Neutrophil (primary cell): ENCODE data around the gene GBX1.
A peak's percentile ranks its signal among the peaks of the same experiment; 100 is the strongest.

ENCODE experiments used
- H3K27ac ChIP-seq: fragments of 200-600 bp; sonication (generic); 2 replicates; pipeline ENCODE4 v1.5.1; 2016; ENCODE audit warnings: mild to moderate bottlenecking, moderate library complexity
- H3K27me3 ChIP-seq: fragments of 200-600 bp; sonication (generic); 2 replicates; pipeline ENCODE4 v1.6.0; 2016; ENCODE audit warnings: mild to moderate bottlenecking
- H3K36me3 ChIP-seq: fragments of 200-600 bp; sonication (generic); 2 replicates; pipeline ENCODE4 v1.5.1; 2017
- H3K4me1 ChIP-seq, 2 experiments: fragments of 200-600 bp in 1 of 2; sonication (generic) in 1 of 2; 1 replicate in 1 of 2; 2 replicates in 1 of 2; pipeline versions ENCODE4 v1.5.1 to v1.6.1; 2013 to 2016; ENCODE audit warnings: low read depth in 1 of 2, low read length in 1 of 2, mild to moderate bottlenecking in 1 of 2, moderate library complexity in 1 of 2; ENCODE audit not compliant: control insufficient read depth in 1 of 2, insufficient read depth in 1 of 2
- H3K4me3 ChIP-seq, 2 experiments: fragments of 200-600 bp in 1 of 2; sonication (generic) in 1 of 2; 1 replicate in 1 of 2; 2 replicates in 1 of 2; pipeline ENCODE4 v1.5.1; 2013 to 2016; ENCODE audit warnings: low read depth in 1 of 2, low read length in 1 of 2, mild to moderate bottlenecking in 1 of 2, moderate library complexity in 1 of 2
- H3K9me3 ChIP-seq: fragments of 200-600 bp; sonication (generic); 2 replicates; pipeline ENCODE4 v1.5.1; 2016
- TF ChIP-seq, protein P1 (sequence below): fragments of 200-600 bp; sonication (generic); IDR thresholded peaks from 2 replicates; pipeline ENCODE4 v1.5.1; 2016; ENCODE audit warnings: antibody characterized with exemption

GBX1 gene

DNA sequence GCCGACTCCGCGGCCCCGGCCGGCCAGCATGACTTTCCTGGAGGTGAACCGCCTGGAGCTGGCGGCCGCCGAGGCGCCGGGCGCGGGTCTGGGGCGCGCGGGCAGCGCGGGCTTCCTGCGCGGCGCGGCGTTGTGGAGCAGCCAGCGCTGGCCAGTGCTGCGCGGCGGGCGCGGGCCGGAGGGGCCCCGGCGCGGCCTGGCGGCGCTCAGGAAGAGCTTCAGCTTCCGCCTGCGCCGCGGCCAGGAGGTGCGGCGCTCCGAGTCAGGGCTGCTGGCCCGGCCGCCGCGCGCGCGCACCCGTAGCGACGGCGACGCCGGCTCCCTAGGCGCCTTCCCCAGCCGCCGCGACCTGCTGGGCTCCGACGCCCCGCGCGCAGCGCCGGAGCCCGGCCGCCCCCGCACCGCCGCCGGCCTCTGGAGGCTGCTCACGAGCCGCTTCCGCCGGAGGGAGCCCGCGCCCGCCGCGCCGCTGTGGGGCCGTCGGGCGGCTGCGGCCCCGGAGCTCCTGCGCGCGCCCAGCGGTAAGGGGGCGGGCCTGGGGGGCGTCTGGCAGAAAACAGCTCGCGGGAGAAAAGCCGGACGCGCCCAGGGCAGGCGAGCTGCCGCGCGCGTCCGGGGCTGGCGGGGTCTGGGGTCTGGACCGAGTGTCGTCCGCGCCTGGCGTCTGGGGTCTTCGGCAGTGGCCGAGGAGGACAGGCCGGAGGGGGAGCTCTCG is 52.2 kb downstream of the GBX1 start:
- Histone ChIP-seq H3K4me3 (no peak overlapping the region), H3K36me3 (no peaks in the 10 kb centered on the region), H3K4me1 (peaks cover 0 to 3% of the 10 kb centered on the region in 2 experiments), H3K9me3 (no peaks in the 10 kb centered on the region), H3K27me3 (peaks cover 48% of the 10 kb centered on the region), H3K27ac (no peak overlapping the region)
- TF ChIP-seq, protein P1, sequence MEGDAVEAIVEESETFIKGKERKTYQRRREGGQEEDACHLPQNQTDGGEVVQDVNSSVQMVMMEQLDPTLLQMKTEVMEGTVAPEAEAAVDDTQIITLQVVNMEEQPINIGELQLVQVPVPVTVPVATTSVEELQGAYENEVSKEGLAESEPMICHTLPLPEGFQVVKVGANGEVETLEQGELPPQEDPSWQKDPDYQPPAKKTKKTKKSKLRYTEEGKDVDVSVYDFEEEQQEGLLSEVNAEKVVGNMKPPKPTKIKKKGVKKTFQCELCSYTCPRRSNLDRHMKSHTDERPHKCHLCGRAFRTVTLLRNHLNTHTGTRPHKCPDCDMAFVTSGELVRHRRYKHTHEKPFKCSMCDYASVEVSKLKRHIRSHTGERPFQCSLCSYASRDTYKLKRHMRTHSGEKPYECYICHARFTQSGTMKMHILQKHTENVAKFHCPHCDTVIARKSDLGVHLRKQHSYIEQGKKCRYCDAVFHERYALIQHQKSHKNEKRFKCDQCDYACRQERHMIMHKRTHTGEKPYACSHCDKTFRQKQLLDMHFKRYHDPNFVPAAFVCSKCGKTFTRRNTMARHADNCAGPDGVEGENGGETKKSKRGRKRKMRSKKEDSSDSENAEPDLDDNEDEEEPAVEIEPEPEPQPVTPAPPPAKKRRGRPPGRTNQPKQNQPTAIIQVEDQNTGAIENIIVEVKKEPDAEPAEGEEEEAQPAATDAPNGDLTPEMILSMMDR, result no peak

DNA sequence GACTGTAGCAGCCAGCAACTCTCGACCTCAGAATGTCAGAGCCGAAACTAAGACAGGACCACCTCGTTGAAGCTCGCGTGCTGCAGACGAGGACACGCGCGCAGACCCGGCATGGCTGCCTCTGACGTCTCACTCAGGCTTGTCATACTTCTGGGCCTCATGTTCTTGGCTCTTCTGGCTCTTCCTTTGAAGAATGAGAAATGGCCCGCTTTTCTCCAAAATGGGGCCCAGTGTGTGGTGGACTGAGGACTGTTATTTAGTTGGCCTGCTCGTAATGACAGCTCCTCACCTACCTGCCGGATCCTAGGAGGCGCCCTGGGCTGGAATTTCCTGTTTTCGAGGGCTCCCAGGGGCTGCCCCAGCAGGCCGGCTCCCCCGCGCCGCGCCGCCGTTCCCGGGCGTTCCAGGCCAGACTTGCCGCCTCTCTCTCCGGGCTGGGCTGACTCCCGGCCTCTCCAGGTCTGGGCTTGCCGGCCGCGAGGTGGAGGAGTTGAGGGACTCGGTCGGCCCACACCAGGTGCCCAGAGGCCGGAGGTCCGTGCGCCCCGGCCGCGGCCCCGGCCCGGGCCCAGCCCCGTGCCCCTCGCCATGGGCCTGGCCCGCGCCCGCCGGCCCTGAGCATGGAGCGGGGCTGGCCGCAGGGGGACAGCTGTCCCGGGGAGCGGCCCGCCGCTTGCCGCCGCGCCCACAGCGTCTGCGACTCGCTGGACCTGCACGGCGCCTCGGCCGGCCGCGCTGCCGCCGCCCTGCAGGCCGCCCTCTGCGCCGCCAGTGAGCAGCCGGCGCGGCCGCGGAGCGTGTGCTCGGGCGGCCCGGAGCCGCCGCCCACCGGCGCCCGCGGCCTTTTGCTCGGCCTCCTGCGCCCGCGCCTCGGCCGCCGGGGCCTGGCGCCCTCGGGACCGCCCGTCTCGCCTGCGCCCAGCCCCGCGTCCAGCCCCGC is 53.1 kb downstream of the GBX1 start:
- Histone ChIP-seq H3K27me3 (peaks cover 48% of the 10 kb centered on the region), H3K4me3 (no peak overlapping the region), H3K9me3 (no peaks in the 10 kb centered on the region), H3K4me1 (peaks cover 0 to 3% of the 10 kb centered on the region in 2 experiments), H3K36me3 (no peaks in the 10 kb centered on the region), H3K27ac (no peak overlapping the region)
- TF ChIP-seq, protein P1, result no peak

DNA sequence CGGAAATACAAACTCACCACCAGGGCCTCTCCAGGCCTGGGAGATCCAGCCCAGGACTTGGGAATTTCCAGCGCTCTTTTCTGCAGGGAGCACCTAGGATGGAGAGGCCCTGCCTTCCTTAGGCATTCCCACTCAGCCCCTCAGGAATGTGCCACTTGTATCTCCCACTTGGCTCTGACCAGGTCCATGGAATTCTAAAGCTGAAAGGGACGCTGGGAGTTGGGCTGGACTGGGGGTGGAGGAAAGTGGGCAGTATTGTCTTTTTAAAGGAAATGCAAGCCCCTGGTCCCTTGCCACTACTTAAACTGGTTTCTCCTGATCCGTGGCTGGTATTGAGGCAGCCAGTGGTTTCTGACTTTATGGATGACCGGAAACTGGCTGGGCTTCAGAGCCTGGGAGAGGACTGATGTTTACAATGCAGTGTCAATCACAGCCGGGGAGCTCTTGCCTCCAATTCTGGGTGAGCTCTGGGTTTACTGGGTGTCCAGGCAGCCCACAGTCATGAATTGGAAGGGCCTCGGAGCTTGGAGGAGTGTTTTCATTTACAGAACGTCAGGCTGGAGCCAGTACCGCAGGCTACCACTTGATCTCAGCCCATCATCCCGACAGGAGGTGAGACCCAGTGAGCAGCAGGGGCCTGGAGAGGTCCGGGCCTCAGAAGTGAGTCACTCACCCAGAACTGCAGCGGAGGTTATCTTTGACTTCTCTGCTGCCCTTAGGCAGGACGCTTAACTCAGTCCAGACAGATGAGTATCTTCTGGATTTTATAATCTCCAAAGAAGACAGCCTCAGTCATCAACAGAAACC is 53.9 kb downstream of the GBX1 start:
- no peak overlapping the region for H3K4me3 ChIP-seq
- no peak overlapping the region for H3K27ac ChIP-seq
- H3K9me3 ChIP-seq, result no peaks in the 10 kb centered on the region
- peaks cover 48% of the 10 kb centered on the region for H3K27me3 ChIP-seq
- TF ChIP-seq, protein P1, result no peak
- peaks cover 0 to 3% of the 10 kb centered on the region in 2 experiments for H3K4me1 ChIP-seq
- H3K36me3 ChIP-seq, result no peaks in the 10 kb centered on the region

DNA sequence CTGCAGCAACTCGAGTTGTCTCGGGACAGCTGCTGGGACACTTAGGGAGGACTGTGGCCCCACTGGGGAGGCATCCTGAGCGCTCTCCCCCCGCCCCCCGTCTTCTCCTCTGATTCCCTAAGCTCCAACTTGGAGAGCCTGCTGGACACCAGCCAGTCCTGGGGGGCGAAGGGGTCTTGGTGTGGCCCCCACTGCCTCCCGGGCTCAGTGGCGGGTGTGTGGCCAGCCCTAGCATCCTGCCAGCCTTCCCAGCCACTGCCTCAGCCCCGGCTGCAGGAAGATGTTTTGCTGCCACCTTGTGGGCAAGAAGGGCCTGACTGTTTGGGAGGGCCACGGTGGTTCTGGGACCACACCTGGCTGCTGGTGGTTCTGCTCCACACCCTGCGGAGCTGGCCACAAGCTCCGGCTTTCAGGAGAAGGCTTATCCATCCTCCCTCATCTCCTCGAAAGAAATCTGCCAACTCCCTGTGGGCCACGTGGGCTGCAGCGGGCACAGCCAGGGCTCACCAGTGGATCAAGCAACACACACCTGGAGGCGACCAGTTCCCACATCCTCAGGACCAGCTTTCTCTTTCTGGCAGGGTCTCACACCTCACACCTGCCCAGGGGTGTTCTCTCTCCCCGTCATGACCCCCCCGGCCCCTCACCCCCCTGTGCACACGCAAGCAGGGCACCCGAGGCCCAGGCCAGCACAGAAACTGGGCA is 56.4 kb downstream of the GBX1 start:
- Histone ChIP-seq H3K27ac (no peak overlapping the region), H3K4me1 (peaks cover 0 to 3% of the 10 kb centered on the region in 2 experiments), H3K27me3 (peaks cover 33% of the 10 kb centered on the region), H3K9me3 (no peaks in the 10 kb centered on the region), H3K36me3 (no peaks in the 10 kb centered on the region), H3K4me3 (no peak overlapping the region)
- TF ChIP-seq, protein P1, result peak; percentile 66
